C4-2B (cell line): ENCODE results near the gene RARG.

Source experiments
- ZFX ChIP-seq: fragments of 450-650 bp; IDR thresholded peaks from 2 replicates; pipeline ENCODE4 v1.6.1; 2017
- TF ChIP-seq, protein P1 (sequence below): fragments of 450-650 bp; conservative IDR thresholded peaks from 2 replicates; pipeline ENCODE4 v1.5.1; 2017; ENCODE audit warnings: mild to moderate bottlenecking

DNA sequence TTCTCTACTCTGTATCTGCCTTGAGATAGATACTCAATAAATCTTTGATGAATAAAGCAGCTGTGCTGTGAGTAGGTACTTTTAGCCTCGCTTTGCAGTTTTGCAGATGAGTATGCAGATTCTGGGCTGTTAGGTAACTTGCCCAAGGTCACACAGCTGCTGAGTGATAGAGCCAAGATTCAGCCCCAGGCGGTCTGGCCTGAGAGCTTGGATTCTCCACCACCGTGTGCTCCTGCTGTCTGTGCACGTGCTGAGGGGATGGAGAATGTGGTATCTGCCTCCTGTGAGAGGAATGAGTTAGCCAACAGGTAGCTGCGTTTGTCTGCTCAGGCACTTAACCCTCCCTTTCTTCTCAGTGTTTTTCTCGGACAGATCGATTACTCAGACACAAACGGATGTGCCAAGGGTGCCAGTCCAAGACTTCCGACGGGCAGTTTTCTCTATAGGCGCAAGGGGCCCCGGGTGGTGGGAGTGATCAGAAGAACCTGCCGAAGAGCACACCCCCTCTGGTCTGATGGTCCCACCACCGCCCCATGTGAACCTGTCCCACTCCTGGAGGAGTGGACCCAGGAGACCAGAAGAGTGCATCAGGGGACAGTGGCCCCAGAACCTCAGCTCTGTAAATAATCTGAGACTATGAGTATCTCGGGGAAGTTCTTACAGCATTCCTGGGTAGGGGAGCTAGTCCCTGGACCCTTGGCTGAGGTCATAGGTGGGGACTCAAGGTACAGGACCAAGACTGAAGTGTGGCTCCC, 44.7 kb downstream of the RARG start:
- TF ChIP-seq, protein P1, sequence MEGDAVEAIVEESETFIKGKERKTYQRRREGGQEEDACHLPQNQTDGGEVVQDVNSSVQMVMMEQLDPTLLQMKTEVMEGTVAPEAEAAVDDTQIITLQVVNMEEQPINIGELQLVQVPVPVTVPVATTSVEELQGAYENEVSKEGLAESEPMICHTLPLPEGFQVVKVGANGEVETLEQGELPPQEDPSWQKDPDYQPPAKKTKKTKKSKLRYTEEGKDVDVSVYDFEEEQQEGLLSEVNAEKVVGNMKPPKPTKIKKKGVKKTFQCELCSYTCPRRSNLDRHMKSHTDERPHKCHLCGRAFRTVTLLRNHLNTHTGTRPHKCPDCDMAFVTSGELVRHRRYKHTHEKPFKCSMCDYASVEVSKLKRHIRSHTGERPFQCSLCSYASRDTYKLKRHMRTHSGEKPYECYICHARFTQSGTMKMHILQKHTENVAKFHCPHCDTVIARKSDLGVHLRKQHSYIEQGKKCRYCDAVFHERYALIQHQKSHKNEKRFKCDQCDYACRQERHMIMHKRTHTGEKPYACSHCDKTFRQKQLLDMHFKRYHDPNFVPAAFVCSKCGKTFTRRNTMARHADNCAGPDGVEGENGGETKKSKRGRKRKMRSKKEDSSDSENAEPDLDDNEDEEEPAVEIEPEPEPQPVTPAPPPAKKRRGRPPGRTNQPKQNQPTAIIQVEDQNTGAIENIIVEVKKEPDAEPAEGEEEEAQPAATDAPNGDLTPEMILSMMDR: no peak
- no peak for TF ChIP-seq ZFX
